GM23338 (cell line): ENCODE data around the gene LIPA.

ENCODE experiments used
- ZNF114 ChIP-seq: fragments of 250-450 bp; sonication (Bioruptor Pico); IDR thresholded peaks from 2 replicates; pipeline ENCODE4 v1.5.0; 2020; ENCODE audit warnings: mild to moderate bottlenecking, moderate library complexity
- ZNF331 ChIP-seq: fragments of 250-450 bp; sonication (Bioruptor Pico); IDR thresholded peaks from 2 replicates; pipeline ENCODE4 v1.5.0; 2020; ENCODE audit warnings: low read depth, mild to moderate bottlenecking, moderate library complexity

- no peak for TF ChIP-seq ZNF114 (CRISPR knock-in tag)
- TF ChIP-seq ZNF331 (CRISPR knock-in tag), result no peak
These were observed 83.7 kb downstream of the LIPA start for GRCh38 chr10:89167915-89168314.
